IPS-18c (cell line): ENCODE data around the gene SELENON.

Experiments used
- H3K4me3 ChIP-seq: 2 replicates; pipeline ENCODE4 v1.7.0; 2013; ENCODE audit warnings: low read depth, mild to moderate bottlenecking, low read length, moderate library complexity; ENCODE audit not compliant: insufficient read depth
- H3K9me3 ChIP-seq: one replicate; pipeline ENCODE4 v1.6.1; 2013; ENCODE audit warnings: mild to moderate bottlenecking, low read length, moderate library complexity; ENCODE audit not compliant: control insufficient read depth, insufficient read depth

The SELENON gene

GRCh38 chr1:25802915-25803314, 2.9 kb downstream of the SELENON start:
- Histone ChIP-seq H3K4me3 (no peak overlapping the region), H3K9me3 (no peaks in the 10 kb centered on the region)

GRCh38 chr1:25803368-25803767, 3.4 kb downstream of the SELENON start:
- Histone ChIP-seq H3K9me3 (no peaks in the 10 kb centered on the region), H3K4me3 (no peak overlapping the region)

GRCh38 chr1:25804244-25804963, 4.4 kb downstream of the SELENON start:
- no peak overlapping the region for H3K4me3 ChIP-seq
- no peaks in the 10 kb centered on the region for H3K9me3 ChIP-seq

- no peak overlapping the region for H3K4me3 ChIP-seq
- no peaks in the 10 kb centered on the region for H3K9me3 ChIP-seq
Observed at GRCh38 chr1:25804964-25805862, 5.2 kb downstream of the SELENON start.

GRCh38 chr1:25805863-25806225, 5.9 kb downstream of the SELENON start:
- Histone ChIP-seq H3K4me3 (no peak overlapping the region), H3K9me3 (no peaks in the 10 kb centered on the region)

GRCh38 chr1:25806418-25806817, 6.4 kb downstream of the SELENON start:
- Histone ChIP-seq H3K4me3 (no peak overlapping the region), H3K9me3 (no peaks in the 10 kb centered on the region)

GRCh38 chr1:25807480-25808390, 7.7 kb downstream of the SELENON start:
- Histone ChIP-seq H3K9me3 (no peaks in the 10 kb centered on the region), H3K4me3 (no peak overlapping the region)

- no peak overlapping the region for H3K4me3 ChIP-seq
- no peaks in the 10 kb centered on the region for H3K9me3 ChIP-seq
Observed at GRCh38 chr1:25808481-25809244, 8.7 kb downstream of the SELENON start.

- H3K9me3 ChIP-seq, result no peaks in the 10 kb centered on the region
- H3K4me3 ChIP-seq, result no peak overlapping the region
Observed at GRCh38 chr1:25809283-25809926, 9.4 kb downstream of the SELENON start.

- Histone ChIP-seq H3K4me3 (no peak overlapping the region), H3K9me3 (no peaks in the 10 kb centered on the region)
Observed at GRCh38 chr1:25809929-25810328, 9.9 kb downstream of the SELENON start.

- Histone ChIP-seq H3K4me3 (no peak overlapping the region), H3K9me3 (no peaks in the 10 kb centered on the region)
Observed at GRCh38 chr1:25810341-25811299, 10.6 kb downstream of the SELENON start.

GRCh38 chr1:25811384-25812082, 11.5 kb downstream of the SELENON start:
- Histone ChIP-seq H3K9me3 (no peaks in the 10 kb centered on the region), H3K4me3 (no peak overlapping the region)

- Histone ChIP-seq H3K9me3 (no peaks in the 10 kb centered on the region), H3K4me3 (no peak overlapping the region)
Observed at GRCh38 chr1:25813071-25813733, 13.2 kb downstream of the SELENON start.

- Histone ChIP-seq H3K9me3 (no peaks in the 10 kb centered on the region), H3K4me3 (no peak overlapping the region)
Observed at GRCh38 chr1:25813734-25814471, 13.9 kb downstream of the SELENON start.
